Measurements from ENCODE around the gene ELL.

The ELL gene

DNA sequence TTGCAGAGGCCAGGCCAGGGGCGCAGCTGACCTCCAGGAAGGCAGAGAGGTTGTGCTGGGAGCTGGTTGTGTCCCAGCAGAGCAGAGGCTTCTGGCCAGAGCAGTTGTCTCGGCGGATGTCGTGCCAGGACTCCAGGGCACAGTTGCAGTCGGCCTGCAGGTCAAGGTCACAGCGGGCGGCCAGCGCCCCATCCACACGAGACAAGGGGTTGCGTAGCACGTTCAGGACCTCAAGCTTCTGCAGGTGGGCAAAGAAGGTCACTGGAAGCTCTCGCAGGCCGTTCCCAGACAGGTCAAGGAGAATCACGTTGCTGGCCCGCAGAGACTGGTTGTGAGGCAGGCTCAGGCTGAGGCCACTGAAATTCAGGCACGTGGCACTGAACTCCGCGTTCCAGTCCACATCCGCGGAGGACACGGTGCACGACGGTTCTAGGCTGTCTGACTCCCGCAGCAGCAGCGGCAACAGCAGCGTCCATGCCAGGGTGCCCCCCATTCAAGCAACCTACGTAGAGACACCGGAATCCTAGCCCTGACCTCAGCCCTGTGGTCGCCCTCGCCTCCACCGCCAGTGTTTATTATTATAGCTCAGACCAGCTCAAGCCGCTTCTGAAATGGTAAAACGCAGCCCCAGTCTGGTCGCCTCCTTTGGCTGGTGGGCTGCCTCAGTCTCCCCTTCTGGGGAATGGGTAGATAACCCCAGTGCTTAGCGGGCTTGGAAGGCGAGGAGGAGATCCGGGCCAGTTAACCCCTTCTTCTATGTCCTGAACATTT lies 125.2 kb downstream of the ELL start:
- H3K9ac ChIP-seq (ENCODE audit: low read length) = no peak overlapping the region; the same call in 1 of the 2 replicates
- no peak overlapping the region for H3K4me3 ChIP-seq (ENCODE audit: insufficient read depth, low read length, poor library complexity, severe bottlenecking)
- H3K27me3 ChIP-seq (ENCODE audit: low read length) = no peaks in the 10 kb centered on the region; the same call in 1 of the 2 replicates
- no peak overlapping the region for H2AFZ ChIP-seq (ENCODE audit: low read depth, low read length, severe bottlenecking)
- H3K4me2 ChIP-seq (ENCODE audit: low read depth, low read length, poor library complexity, severe bottlenecking) = peak overlapping the region; percentile 22
- H4K20me1 ChIP-seq (ENCODE audit: low read depth, low read length) = no peaks in the 10 kb centered on the region
- no peaks in the 10 kb centered on the region for H3F3A ChIP-seq (ENCODE audit: insufficient read depth)
- H3K36me3 ChIP-seq (ENCODE audit: low read length) = no peaks in the 10 kb centered on the region
- H3K9me2 ChIP-seq (replicated peaks; ENCODE audit: insufficient read depth, low read length) = no peaks in the 10 kb centered on the region
- no peaks in the 10 kb centered on the region for H3K79me2 ChIP-seq (ENCODE audit: insufficient read depth, low read length)
- no peaks in the 10 kb centered on the region for H3K9me3 ChIP-seq (ENCODE audit: insufficient read depth, low read length)
- H3K27ac ChIP-seq (ENCODE audit: low read depth, low read length) = no peak overlapping the region
- TF ChIP-seq EZH2phosphoT487 (conservative IDR thresholded peaks at IDR 0.05; ENCODE audit: low read length) = no peak
- TF ChIP-seq, protein P1, sequence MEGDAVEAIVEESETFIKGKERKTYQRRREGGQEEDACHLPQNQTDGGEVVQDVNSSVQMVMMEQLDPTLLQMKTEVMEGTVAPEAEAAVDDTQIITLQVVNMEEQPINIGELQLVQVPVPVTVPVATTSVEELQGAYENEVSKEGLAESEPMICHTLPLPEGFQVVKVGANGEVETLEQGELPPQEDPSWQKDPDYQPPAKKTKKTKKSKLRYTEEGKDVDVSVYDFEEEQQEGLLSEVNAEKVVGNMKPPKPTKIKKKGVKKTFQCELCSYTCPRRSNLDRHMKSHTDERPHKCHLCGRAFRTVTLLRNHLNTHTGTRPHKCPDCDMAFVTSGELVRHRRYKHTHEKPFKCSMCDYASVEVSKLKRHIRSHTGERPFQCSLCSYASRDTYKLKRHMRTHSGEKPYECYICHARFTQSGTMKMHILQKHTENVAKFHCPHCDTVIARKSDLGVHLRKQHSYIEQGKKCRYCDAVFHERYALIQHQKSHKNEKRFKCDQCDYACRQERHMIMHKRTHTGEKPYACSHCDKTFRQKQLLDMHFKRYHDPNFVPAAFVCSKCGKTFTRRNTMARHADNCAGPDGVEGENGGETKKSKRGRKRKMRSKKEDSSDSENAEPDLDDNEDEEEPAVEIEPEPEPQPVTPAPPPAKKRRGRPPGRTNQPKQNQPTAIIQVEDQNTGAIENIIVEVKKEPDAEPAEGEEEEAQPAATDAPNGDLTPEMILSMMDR (IDR thresholded peaks at IDR 0.05; ENCODE audit: insufficient read depth, low read length, poor library complexity, severe bottlenecking) = no peak

DNA sequence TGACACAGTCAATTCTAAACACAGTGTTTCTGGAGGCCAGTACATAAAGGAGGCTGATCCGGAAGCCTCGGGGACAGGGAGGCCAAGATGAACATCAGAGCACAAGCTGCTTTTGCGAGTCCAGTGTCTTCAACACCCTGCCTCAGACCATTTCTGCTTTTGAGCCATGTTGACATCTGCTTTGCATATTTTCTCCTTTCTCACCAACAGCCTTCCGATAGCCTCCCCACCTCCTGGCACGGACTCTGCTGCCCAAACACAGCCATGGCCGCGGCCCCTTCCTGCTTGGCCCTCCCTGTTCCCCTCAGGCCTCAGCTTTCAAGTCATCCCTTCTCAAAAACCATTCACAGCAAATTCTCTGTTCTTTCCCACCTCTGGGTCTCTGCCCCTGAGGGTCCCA lies 128.0 kb downstream of the ELL start:
- no peaks in the 10 kb centered on the region for H3K36me3 ChIP-seq (ENCODE audit: low read length)
- TF ChIP-seq, protein P1 (IDR thresholded peaks at IDR 0.05; ENCODE audit: insufficient read depth, low read length, poor library complexity, severe bottlenecking) = no peak
- TF ChIP-seq EZH2phosphoT487 (conservative IDR thresholded peaks at IDR 0.05; ENCODE audit: low read length) = no peak

GRCh38 chr19:18392926-18393325 lies 128.9 kb downstream of the ELL start:
- Histone ChIP-seq H3K36me3 (ENCODE audit: low read length) (no peaks in the 10 kb centered on the region), H3K9ac (ENCODE audit: low read length) (no peak overlapping the region), H3K4me2 (ENCODE audit: low read depth, low read length, poor library complexity, severe bottlenecking) (no peak overlapping the region), H3K27me3 (ENCODE audit: low read length) (no peaks in the 10 kb centered on the region; the same call in 1 of the 2 replicates), H3F3A (ENCODE audit: insufficient read depth) (no peaks in the 10 kb centered on the region), H3K79me2 (ENCODE audit: insufficient read depth, low read length) (no peaks in the 10 kb centered on the region), H3K27ac (ENCODE audit: low read depth, low read length) (no peak overlapping the region), H3K4me3 (ENCODE audit: insufficient read depth, low read length, poor library complexity, severe bottlenecking) (no peak overlapping the region), H3K9me2 (replicated peaks; ENCODE audit: insufficient read depth, low read length) (no peaks in the 10 kb centered on the region), H4K20me1 (ENCODE audit: low read depth, low read length) (no peaks in the 10 kb centered on the region), H3K9me3 (ENCODE audit: insufficient read depth, low read length) (no peaks in the 10 kb centered on the region), H2AFZ (ENCODE audit: low read depth, low read length, severe bottlenecking) (no peak overlapping the region)
- TF ChIP-seq EZH2phosphoT487 (conservative IDR thresholded peaks at IDR 0.05; ENCODE audit: low read length) = no peak
- TF ChIP-seq, protein P1 (IDR thresholded peaks at IDR 0.05; ENCODE audit: insufficient read depth, low read length, poor library complexity, severe bottlenecking) = no peak

More for the DNA sequence above, 128.0 kb downstream of the ELL start:
- Histone ChIP-seq H3K9me3 (ENCODE audit: insufficient read depth, low read length) (no peaks in the 10 kb centered on the region), H3K79me2 (ENCODE audit: insufficient read depth, low read length) (no peaks in the 10 kb centered on the region), H3K9ac (ENCODE audit: low read length) (no peak overlapping the region), H4K20me1 (ENCODE audit: low read depth, low read length) (no peaks in the 10 kb centered on the region), H3K27me3 (ENCODE audit: low read length) (no peaks in the 10 kb centered on the region; the same call in 1 of the 2 replicates), H3K4me2 (ENCODE audit: low read depth, low read length, poor library complexity, severe bottlenecking) (no peak overlapping the region), H3K9me2 (replicated peaks; ENCODE audit: insufficient read depth, low read length) (no peaks in the 10 kb centered on the region), H2AFZ (ENCODE audit: low read depth, low read length, severe bottlenecking) (no peak overlapping the region), H3K27ac (ENCODE audit: low read depth, low read length) (no peak overlapping the region), H3K4me3 (ENCODE audit: insufficient read depth, low read length, poor library complexity, severe bottlenecking) (no peak overlapping the region), H3F3A (ENCODE audit: insufficient read depth) (no peaks in the 10 kb centered on the region)
